Measurements from ENCODE around the gene CDV3.

CDV3 gene

DNA sequence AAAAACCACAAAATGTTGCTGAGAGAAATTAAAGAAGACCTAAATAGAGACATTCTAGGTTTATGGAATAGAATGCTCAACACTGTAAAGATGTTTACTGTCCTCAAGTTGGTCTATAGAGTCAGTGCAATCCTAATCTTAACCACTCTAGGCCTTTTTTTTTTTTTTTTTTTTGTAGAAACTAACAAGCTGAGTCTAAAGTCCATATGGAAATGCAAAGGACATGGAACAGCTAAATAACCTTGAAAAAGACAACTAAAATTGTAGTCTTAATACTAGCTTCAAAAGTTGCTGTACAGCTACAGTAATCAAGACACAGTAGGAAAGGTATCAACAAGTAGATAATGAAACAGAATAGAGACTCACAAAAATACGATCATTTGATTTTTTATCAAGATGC lies 32.9 kb downstream of the CDV3 start:
- DNase-seq (ENCODE audit: low read depth, low spot score), result no peak

DNA sequence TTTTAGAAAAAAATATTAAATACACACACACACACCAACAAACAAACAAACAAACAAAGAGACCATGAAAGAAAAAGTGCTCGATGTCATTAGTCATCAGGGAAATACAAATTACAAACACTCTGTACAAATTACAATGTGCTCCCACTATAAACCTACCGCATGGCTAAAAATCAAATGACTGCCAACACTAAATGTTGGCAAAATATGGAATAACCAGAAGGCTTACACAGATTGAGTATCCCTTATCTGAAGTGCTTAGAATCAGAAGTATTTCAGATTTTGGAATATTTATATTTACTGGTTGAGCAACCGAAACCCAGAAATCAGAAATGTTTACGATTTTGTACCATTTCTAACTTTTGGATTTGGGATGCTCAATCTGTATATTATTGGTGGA lies 33.4 kb downstream of the CDV3 start:
- no peak for DNase-seq (ENCODE audit: low read depth, low spot score)

DNA sequence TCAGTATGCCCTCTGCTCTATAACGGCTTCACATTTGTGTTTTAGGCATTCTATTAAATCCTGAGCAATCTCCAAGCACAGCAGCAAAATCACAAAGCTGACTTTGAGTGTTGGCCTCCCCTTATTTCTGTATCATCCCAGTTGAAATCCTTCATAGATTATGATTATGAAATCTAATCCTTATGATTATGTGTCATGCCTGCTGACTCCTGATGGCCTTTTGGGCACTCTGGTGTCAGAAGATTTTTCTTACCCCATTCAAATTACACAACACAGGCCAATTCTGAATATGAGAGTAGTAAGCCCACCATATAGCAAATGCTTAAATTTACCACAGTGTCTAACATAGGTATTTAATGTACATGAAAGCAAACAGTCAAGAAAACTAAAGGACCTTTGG lies 34.3 kb downstream of the CDV3 start:
- DNase-seq (ENCODE audit: low read depth, low spot score), result no peak

DNA sequence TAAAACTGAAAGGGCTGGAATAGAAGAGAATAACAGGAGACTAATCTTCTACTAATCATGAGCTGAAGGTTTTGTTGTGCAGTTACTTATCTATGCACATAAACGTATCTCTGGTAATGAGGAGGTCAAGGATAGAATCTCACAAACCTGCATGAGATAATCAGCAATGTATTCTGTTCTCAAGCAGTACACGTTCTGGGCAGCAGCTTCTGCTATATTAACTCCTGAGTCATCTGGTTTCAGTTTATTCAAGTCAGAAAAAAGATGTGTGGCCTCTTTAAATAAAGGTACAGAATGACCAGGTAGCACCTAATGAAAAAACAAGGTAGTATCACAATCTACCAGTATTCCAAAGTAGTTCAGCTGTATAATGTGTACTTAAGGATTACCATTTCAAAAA lies 34.9 kb downstream of the CDV3 start:
- no peak for DNase-seq (ENCODE audit: low read depth, low spot score)

DNA sequence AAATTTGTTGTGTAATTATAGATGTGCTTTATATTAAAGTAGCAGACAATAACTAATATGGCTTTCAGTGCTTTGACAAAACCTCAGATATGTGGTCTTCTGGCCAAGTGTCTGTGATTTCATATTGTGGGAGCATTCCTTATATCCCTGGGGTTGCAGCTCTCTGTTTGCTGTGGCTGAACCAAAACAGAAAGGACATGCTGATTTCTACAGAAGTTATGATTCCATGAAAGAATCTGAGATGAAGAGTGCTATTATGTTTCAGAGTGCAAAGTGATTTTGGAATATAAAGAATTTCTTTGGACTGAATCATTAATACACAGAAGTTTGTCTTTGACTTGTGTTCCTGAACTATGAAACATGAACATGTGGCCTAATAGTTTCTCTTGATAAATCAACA lies 36.5 kb downstream of the CDV3 start:
- DNase-seq (ENCODE audit: low read depth, low spot score), result no peak

DNA sequence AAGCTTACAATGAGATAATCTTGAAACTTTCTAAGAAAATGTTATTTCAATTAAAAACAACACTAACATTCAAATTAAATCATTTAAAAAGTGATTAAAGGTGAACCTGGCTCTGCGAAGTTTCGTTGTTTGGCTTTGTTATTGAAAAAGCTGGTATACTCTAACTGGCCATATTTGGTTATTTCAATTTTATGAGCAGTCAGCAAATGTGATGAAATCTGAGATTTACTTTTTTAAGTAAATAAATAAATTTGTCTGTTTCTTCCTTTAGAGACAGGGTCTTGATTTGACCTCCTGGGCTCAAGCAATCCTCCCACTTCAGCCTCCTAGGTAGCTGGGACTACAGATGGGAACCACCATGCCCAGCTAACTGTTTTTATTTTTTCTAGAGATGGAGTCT lies 38.0 kb downstream of the CDV3 start:
- no peak for DNase-seq (ENCODE audit: low read depth, low spot score)

DNA sequence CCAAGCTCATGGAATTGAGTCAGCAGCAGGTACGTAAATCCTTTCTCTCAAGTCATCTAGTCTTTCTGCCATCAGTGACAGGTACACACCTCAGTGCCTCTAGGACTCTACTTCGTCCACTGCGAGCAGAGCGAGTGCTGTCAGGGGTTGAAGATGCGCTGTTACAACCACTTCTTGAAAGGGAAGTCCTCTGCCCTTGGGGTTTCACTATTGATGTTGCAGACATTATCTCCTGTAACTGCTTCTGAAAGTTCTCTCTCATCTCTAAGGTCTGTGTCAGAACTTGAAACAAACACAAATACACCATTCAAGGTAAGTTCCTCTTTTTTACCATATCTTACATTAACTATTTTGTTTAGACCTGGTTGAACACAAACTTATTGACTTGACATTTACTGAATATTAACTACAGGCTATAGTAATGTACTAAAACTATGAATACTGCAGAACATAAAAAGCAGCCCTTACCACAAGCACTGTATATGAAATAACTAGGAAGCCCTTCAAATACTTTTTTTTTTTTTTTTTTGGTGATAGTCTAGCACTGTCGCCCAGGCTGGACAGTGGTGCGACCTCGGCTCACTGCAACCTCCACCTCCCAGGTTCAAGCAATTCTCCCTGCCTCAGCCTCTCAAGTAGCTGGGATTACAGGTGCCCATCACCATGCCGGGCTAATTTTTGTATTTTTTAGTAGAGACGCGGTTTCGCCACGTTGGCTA lies 46.7 kb downstream of the CDV3 start:
- no peak for DNase-seq (ENCODE audit: low read depth, low spot score)

DNA sequence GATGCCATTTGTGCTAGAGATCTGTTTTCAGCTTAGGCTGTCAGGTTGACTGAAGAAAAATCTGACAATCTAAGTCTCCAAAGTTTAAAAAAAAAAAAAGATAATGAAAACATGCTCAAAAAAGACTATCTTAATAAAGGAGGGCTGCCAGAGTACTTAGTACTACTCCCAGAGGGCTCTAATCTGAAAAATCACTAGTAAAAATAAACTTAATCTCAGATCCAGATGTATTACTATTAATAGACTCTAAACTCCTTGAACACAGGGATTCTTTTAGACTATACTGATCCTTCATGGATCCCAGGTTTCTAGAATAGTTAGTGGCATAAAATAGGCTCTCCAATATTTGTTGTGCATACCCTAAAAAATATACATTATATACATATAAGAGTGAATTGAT lies 54.3 kb downstream of the CDV3 start:
- DNase-seq (ENCODE audit: low read depth, low spot score), result no peak

DNA sequence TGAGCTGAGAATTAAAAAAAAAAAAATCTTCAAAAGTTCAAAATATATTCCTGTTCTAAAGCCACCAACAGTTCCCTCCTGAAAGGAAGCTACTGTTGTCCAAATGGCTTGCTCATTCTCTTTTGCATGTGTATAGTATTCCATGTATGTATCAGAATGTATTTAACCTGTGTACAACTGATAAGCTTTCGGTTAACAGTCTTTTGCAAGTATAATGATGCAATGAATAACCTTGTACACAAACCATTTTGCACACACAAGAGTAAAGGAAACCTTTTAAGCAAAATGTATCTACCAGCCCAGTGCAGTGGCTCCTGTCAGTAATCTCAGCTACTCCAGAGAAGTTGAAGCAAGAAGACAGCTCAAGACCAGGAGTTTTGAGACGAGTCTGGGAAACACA lies 55.7 kb downstream of the CDV3 start:
- DNase-seq (ENCODE audit: low read depth, low spot score), result no peak

DNA sequence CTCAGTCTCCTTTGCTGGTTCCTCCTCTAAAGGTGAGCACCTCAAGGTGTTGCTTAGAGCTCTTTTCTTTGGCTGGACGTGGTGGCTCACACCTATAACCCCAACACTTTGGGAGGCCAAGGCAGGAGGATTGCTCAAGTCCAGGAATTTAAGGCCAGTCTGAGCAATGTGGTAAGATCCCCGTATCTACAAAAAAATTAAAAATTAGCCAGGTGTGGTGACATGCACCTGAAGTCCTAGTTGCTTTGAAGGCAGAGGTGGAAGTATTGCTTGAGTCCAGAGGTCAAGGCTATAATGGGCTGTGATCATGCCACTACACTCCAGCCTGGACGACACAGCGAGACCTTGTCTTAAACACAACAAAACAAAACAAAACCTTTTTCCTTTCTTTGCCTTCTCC lies 60.0 kb downstream of the CDV3 start:
- no peak for DNase-seq (ENCODE audit: low read depth, low spot score)
